NCI-H2107 treated with DMSO at 0.1 percent for 48 hours (cell line): ENCODE measurements around the gene TTC38.

Experiments
- DNase-seq: peaks from one replicate; lab custom pipeline; 2025; ENCODE audit not compliant: unreplicated experiment; lab: John Stamatoyannopoulos, UW

The TTC38 gene

GRCh38 chr22:46276563-46276962 lies 8.8 kb downstream of the TTC38 start:
- no peak for DNase-seq

- no peak for DNase-seq
Measured at GRCh38 chr22:46278656-46279645, 11.1 kb downstream of the TTC38 start.

GRCh38 chr22:46280063-46280817 lies 12.4 kb downstream of the TTC38 start:
- DNase-seq = no peak

- no peak for DNase-seq
Measured at GRCh38 chr22:46280999-46281623, 13.3 kb downstream of the TTC38 start.

- no peak for DNase-seq
Measured at GRCh38 chr22:46281866-46282678, 14.3 kb downstream of the TTC38 start.

- no peak for DNase-seq
Measured at GRCh38 chr22:46286006-46286405, 18.2 kb downstream of the TTC38 start.

- DNase-seq = no peak
Measured at GRCh38 chr22:46286941-46287872, 19.4 kb downstream of the TTC38 start.

- no peak for DNase-seq
Measured at GRCh38 chr22:46287873-46288751, 20.3 kb downstream of the TTC38 start.

- DNase-seq = no peak
Measured at GRCh38 chr22:46288846-46289243, 21.0 kb downstream of the TTC38 start.

GRCh38 chr22:46289244-46289891 lies 21.6 kb downstream of the TTC38 start:
- DNase-seq = no peak

GRCh38 chr22:46290121-46290842 lies 22.5 kb downstream of the TTC38 start:
- peak; percentile 40 for DNase-seq

- peak; percentile 52 for DNase-seq
Measured at GRCh38 chr22:46290843-46291785, 23.3 kb downstream of the TTC38 start.

GRCh38 chr22:46292173-46292572 lies 24.4 kb downstream of the TTC38 start:
- no peak for DNase-seq

GRCh38 chr22:46292732-46293131 lies 24.9 kb downstream of the TTC38 start:
- DNase-seq = no peak

- DNase-seq = no peak
Measured at GRCh38 chr22:46293577-46294260, 25.9 kb downstream of the TTC38 start.

- DNase-seq = no peak
Measured at GRCh38 chr22:46294784-46295183, 27.0 kb downstream of the TTC38 start.
